Keratinocyte (primary cell): ENCODE data around the gene MRTFA. TPM values are rescaled to one million over a fixed set of nuclear protein-coding genes. Genes with fewer than 3 reads are reported as not detected.

Source experiments
- DNase-seq: peaks from one replicate; pipeline ENCODE4 v3.0.0-alpha.2; 2011; ENCODE audit warnings: low read depth, missing footprints, low spot score
- FAIRE-seq: peaks from 2 replicates; lab custom pipeline; 2011; peaks lifted over from hg19 to GRCh38; lab: Jason Lieb, UNC
- H2AFZ ChIP-seq: 2 replicates; pipeline ENCODE4 v1.6.0; 2012; ENCODE audit warnings: low read length, control low read depth, inconsistent platforms; ENCODE audit not compliant: control insufficient read depth
- H3K27ac ChIP-seq: 2 replicates; pipeline ENCODE4 v1.5.1; 2011; ENCODE audit warnings: low read length; ENCODE audit not compliant: control insufficient read depth, insufficient read depth
- H3K27me3 ChIP-seq: 3 replicates; pipeline ENCODE4 v1.6.0; 2011; ENCODE audit warnings: low read length; ENCODE audit not compliant: control insufficient read depth, insufficient read depth; ENCODE audit errors: extremely low read depth
- H3K36me3 ChIP-seq, 2 experiments: 2 replicates in 1 of 2; 3 replicates in 1 of 2; pipeline ENCODE4 v1.5.1; 2011; ENCODE audit warnings: low read length in 2 of 2, mild to moderate bottlenecking in 1 of 2; ENCODE audit not compliant: control insufficient read depth in 2 of 2, insufficient read depth in 2 of 2; ENCODE audit errors: extremely low read depth in 1 of 2
- H3K4me1 ChIP-seq: 3 replicates; pipeline ENCODE4 v1.5.1; 2011; ENCODE audit warnings: low read length; ENCODE audit not compliant: control insufficient read depth, insufficient read depth; ENCODE audit errors: extremely low read depth
- H3K4me2 ChIP-seq: 3 replicates; pipeline ENCODE4 v1.6.0; 2011; ENCODE audit warnings: low read depth, low read length; ENCODE audit not compliant: control insufficient read depth, insufficient read depth; ENCODE audit errors: extremely low read depth
- H3K4me3 ChIP-seq, 3 experiments: fragments of 200-600 bp in 1 of 3; sonication (generic) in 1 of 3; 2 replicates in 2 of 3; 3 replicates in 1 of 3; pipeline ENCODE4 v1.5.1; 2011 to 2016; ENCODE audit warnings: low read length in 3 of 3, mild to moderate bottlenecking in 3 of 3, control low read depth in 2 of 3, inconsistent platforms in 1 of 3, low read depth in 1 of 3, mixed read lengths in 1 of 3, mixed run types in 1 of 3, moderate library complexity in 1 of 3; ENCODE audit not compliant: control insufficient read depth in 2 of 3, insufficient read depth in 2 of 3; ENCODE audit errors: extremely low read depth in 1 of 3
- H3K79me2 ChIP-seq: 2 replicates; pipeline ENCODE4 v1.6.0; 2012; ENCODE audit warnings: low read length; ENCODE audit not compliant: control insufficient read depth, insufficient read depth
- H3K9ac ChIP-seq: 3 replicates; pipeline ENCODE4 v1.6.0; 2011; ENCODE audit warnings: low read length; ENCODE audit not compliant: control insufficient read depth, insufficient read depth; ENCODE audit errors: extremely low read depth
- H3K9me1 ChIP-seq: 3 replicates; pipeline ENCODE4 v1.6.0; 2011; ENCODE audit warnings: low read length; ENCODE audit not compliant: control insufficient read depth, insufficient read depth; ENCODE audit errors: extremely low read depth
- H3K9me3 ChIP-seq: 2 replicates; pipeline ENCODE4 v1.5.1; 2012; ENCODE audit warnings: low read depth, low read length; ENCODE audit not compliant: control insufficient read depth
- H4K20me1 ChIP-seq: 3 replicates; pipeline ENCODE4 v1.6.0; 2011; ENCODE audit warnings: low read length; ENCODE audit not compliant: control insufficient read depth, insufficient read depth; ENCODE audit errors: extremely low read depth
- CTCF ChIP-seq, 3 experiments: IDR thresholded peaks in 1 of 3; conservative IDR thresholded peaks in 1 of 3; optimal IDR thresholded peaks in 1 of 3; 2 replicates in 2 of 3; 3 replicates in 1 of 3; pipeline versions ENCODE3 to v1.5.1; 2011; ENCODE audit warnings: low read length in 3 of 3, mild to moderate bottlenecking in 3 of 3, moderate library complexity in 2 of 3, control low read depth in 1 of 3, inconsistent platforms in 1 of 3; ENCODE audit not compliant: insufficient read depth in 2 of 3; ENCODE audit errors: extremely low read depth in 1 of 3
- EZH2 ChIP-seq: IDR thresholded peaks from one replicate; pipeline ENCODE4 v1.6.1; 2012; ENCODE audit warnings: inconsistent platforms, mild to moderate bottlenecking, low read length, moderate library complexity
- dilution Hi-C: fragments of 300-500 bp; cut with MboI; formaldehyde crosslinking; loops from one replicate; pipeline ENCODE4 v1.7.0; 2020; ENCODE audit warnings: low sequenced_read_pairs; ENCODE audit not compliant: extremely low pct_ligation_motif_present
- polyA plus RNA-seq, 5 experiments: library from polyadenylated mRNA; depleted of rRNA in 3 of 5; stranded (reverse) in 3 of 5; stranded (forward) in 1 of 5; unstranded in 1 of 5; fragments of >200 nt; gene quantifications; 1 replicate in 1 of 5; 2 replicates in 3 of 5; 3 replicates in 1 of 5; pipeline versions ENCODE4 v1.2.1 to v1.2.3, GENCODE V29; 2011 to 2012; ENCODE audit warnings: missing spikeins in 2 of 5, low read depth in 1 of 5, low replicate concordance in 1 of 5

The MRTFA gene
- polyA plus RNA-seq, 1 donor (not counting 4 experiments of a cell fraction or from before 2014, with no cell fraction given): 6.5 TPM

DNA sequence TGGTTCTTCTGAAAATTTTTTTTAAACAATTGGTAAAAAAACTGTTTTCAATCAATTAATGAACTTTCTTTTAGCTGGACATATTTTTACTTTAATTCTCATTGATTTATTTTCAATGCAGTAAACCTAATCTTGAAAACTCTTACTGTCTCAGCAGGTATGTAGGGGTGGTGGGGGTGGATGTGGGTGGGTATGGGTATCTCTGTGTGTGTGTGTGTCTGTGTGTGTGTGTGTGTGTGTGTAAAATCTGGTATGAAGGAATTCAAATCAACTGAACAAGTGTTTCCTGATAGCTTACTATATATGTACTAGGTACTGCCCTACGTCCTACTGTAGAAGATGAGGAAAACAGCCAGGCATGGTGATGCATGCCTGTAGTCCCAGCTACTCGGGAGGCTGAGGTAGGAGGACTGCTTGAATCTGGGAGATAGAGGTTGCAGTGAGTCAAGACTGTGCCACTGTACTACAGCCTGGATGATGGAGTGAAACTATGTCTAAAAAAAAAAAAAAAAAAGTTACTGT lies 75.5 kb downstream of the MRTFA start:
- Histone ChIP-seq H2AFZ (no peak overlapping the region), H3K79me2 (peaks cover 88% of the 10 kb centered on the region), H3K27me3 (no peaks in the 10 kb centered on the region), H3K4me2 (no peak overlapping the region), H3K4me3 (no peak overlapping the region), H3K27ac (no peak overlapping the region), H3K9ac (no peak overlapping the region), H3K9me3 (no peaks in the 10 kb centered on the region), H3K36me3 (peaks cover 0 to 9% of the 10 kb centered on the region in 2 experiments), H4K20me1 (no peaks in the 10 kb centered on the region), H3K4me1 (peaks cover 11% of the 10 kb centered on the region), H3K9me1 (peaks cover 3% of the 10 kb centered on the region)
- dilution Hi-C loops: no loop called here
- no peak for DNase-seq
- no peak for FAIRE-seq
- TF ChIP-seq EZH2 (no peak), CTCF (optimal IDR thresholded peaks at IDR 0.05 in 1 of 3, IDR thresholded peaks at IDR 0.05 in 1 of 3, conservative IDR thresholded peaks at IDR 0.05 in 1 of 3; ENCODE audit: extremely low read depth in 1 of 3, insufficient read depth in 2 of 3, low read length in 3 of 3) (no peak)

GRCh38 chr22:40560551-40560950 lies 76.0 kb downstream of the MRTFA start:
- no peak for FAIRE-seq
- H3K9me3 ChIP-seq: no peaks in the 10 kb centered on the region
- H3K79me2 ChIP-seq: peaks cover 83% of the 10 kb centered on the region
- H3K27ac ChIP-seq: no peak overlapping the region
- H3K4me3 ChIP-seq: no peak overlapping the region
- H3K4me2 ChIP-seq: peak overlapping the region; percentile 16
- H4K20me1 ChIP-seq: no peaks in the 10 kb centered on the region
- dilution Hi-C loops: no loop called here
- no peak for TF ChIP-seq EZH2
- TF ChIP-seq CTCF (optimal IDR thresholded peaks at IDR 0.05 in 1 of 3, IDR thresholded peaks at IDR 0.05 in 1 of 3, conservative IDR thresholded peaks at IDR 0.05 in 1 of 3; ENCODE audit: extremely low read depth in 1 of 3, insufficient read depth in 2 of 3, low read length in 3 of 3): no peak
- H3K9me1 ChIP-seq: peaks cover 3% of the 10 kb centered on the region
- peaks cover 8% of the 10 kb centered on the region for H3K4me1 ChIP-seq
- no peak overlapping the region for H2AFZ ChIP-seq
- H3K9ac ChIP-seq: no peak overlapping the region
- H3K36me3 ChIP-seq: peaks cover 0 to 9% of the 10 kb centered on the region in 2 experiments
- no peak for DNase-seq
- H3K27me3 ChIP-seq: no peaks in the 10 kb centered on the region
